Thoracic aorta (tissue), 2 donors: Measurements from ENCODE around the gene PGA4. TPM values are rescaled to one million over a fixed set of nuclear protein-coding genes. Genes with fewer than 3 reads are reported as not detected.
A peak's percentile ranks its signal among the peaks of the same experiment; 100 is the strongest.
"Not testable (repeated sequence)": the region's sequence is repeated elsewhere in the genome, so short reads cannot be mapped to it uniquely, and the experiment has no call there.

Source experiments
- ATAC-seq: fragments of 150-250 bp; one replicate; pipeline ENCODE4 v1.8.0; 2017; ENCODE audit warnings: low read depth; ENCODE audit not compliant: insufficient number of reproducible peaks, low FRiP score
- DNase-seq: peaks from one replicate; pipeline ENCODE4 v3.0.0-alpha.2; 2020; ENCODE audit warnings: low spot score
- H3K27ac ChIP-seq, 2 donors: fragments of 200-600 bp; sonication (generic); 1 replicate in 1 of 2; 2 replicates in 1 of 2; pipeline ENCODE4 v1.5.1; 2016; ENCODE audit warnings: mild to moderate bottlenecking in 2 of 2, moderate library complexity in 2 of 2
- H3K27me3 ChIP-seq: fragments of 200-600 bp; sonication (generic); replicated peaks from 2 replicates; pipeline ENCODE4 v1.6.0; 2016; ENCODE audit warnings: mild to moderate bottlenecking; ENCODE audit not compliant: insufficient read depth
- H3K36me3 ChIP-seq: fragments of 200-600 bp; sonication (generic); one replicate; pipeline ENCODE4 v1.5.1; 2016
- H3K4me1 ChIP-seq, 2 donors: fragments of 200-600 bp; sonication (generic); 1 replicate in 1 of 2; 2 replicates in 1 of 2; pipeline versions ENCODE4 v1.5.1 to v1.6.0; 2016; ENCODE audit warnings: low read depth in 2 of 2, mild to moderate bottlenecking in 1 of 2; ENCODE audit not compliant: control insufficient read depth in 1 of 2
- H3K4me3 ChIP-seq: fragments of 200-600 bp; sonication (generic); 2 replicates; pipeline ENCODE4 v1.5.1; 2016; ENCODE audit warnings: mild to moderate bottlenecking
- H3K9me3 ChIP-seq: fragments of 200-600 bp; sonication (generic); 2 replicates; pipeline ENCODE4 v1.5.1; 2016
- CTCF ChIP-seq: fragments of 200-600 bp; sonication (generic); IDR thresholded peaks from one replicate; pipeline ENCODE4 v1.5.1; 2019; ENCODE audit warnings: antibody characterized with exemption
- total RNA-seq, 2 donors: library from RNA; depleted of rRNA; stranded (reverse); fragments of >200 nt; gene quantifications; one replicate each; pipeline versions ENCODE4 v1.1.0 to v1.2.3, GENCODE V29; 2016

PGA4 gene
- total RNA-seq, 2 donors from 2014 or later: 4.7 TPM; not detected in 1

DNA sequence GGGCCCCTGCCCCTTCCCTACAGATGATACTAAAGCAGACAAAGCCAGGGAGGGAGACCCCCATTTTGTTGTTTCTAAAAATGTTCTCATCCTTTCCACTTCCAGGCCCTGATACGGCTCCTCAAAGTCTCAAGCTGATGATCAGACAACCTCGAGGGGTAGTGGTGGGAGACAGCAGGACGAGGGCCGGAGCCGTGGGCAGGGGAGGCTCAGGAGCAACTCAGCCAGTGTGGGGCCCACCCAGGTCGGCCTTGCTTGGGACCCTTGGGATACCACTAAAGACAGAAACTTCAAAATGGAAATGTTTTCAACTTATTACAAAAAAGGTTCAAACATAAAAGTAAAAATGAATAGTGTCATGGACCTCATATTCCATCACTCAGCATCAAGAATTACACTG, 45.7 kb upstream of the PGA4 start:
- H3K36me3 ChIP-seq: no peaks in the 10 kb centered on the region
- no peak overlapping the region for H3K27ac ChIP-seq
- DNase-seq (no peak), ATAC-seq (no peak)
- no peaks in the 10 kb centered on the region for H3K9me3 ChIP-seq
- no peaks in the 10 kb centered on the region for H3K4me1 ChIP-seq
- no peak for TF ChIP-seq CTCF
- no peaks in the 10 kb centered on the region for H3K27me3 ChIP-seq
- no peak overlapping the region for H3K4me3 ChIP-seq

DNA sequence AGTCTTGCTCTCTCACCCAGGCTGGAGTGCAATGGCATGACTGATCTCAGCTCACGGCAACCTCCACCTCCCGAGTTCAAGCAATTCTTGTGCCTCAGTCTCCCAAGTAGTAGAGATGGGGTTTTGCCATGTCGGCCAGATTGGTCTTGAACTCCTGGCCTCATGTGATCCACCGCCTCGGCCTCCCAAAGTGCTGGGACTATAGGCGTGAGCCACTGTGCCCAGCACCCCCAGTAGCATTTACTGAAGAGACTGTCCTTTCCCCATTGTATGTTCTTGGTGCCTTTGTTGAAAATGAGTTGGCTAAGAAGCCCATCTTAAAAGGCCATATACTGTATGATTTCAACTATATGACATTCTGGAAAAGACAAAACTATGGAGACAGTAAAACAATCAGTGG, 41.9 kb upstream of the PGA4 start:
- not testable (repeated sequence) for H3K36me3 ChIP-seq, H3K9me3 ChIP-seq, ATAC-seq, H3K27me3 ChIP-seq, DNase-seq, H3K4me3 ChIP-seq, H3K4me1 ChIP-seq, H3K27ac ChIP-seq

- Histone ChIP-seq H3K36me3 (no peaks in the 10 kb centered on the region), H3K4me3 (no peak overlapping the region), H3K27me3 (no peaks in the 10 kb centered on the region), H3K9me3 (no peaks in the 10 kb centered on the region), H3K4me1 (no peaks in the 10 kb centered on the region), H3K27ac (no peak overlapping the region)
- ATAC-seq: no peak
- no peak for DNase-seq
- no peak for TF ChIP-seq CTCF
These were observed 40.7 kb upstream of the PGA4 start for GRCh38 chr11:61181489-61181888.

DNA sequence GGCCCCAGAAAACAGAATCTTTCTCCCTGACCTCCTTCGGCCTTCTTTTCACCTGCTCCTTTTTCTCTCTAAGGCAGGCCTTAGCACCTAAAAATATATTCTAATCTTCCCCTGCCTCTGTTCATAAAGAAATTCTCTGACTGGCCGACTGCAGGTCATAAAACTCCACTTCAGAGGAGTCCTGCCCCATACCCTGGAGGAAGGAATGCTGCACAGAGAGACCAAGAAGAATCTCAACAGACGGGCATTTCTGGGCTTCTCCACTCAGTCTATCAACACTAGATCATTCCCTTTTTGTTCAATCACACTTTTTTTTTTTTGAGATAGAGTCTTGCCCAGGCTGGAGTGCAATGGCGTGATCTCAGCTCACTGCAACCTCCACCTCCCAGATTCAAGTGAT, 38.5 kb upstream of the PGA4 start:
- Histone ChIP-seq H3K36me3 (no peaks in the 10 kb centered on the region), H3K4me1 (no peaks in the 10 kb centered on the region), H3K27ac (no peak overlapping the region), H3K27me3 (no peaks in the 10 kb centered on the region), H3K9me3 (no peaks in the 10 kb centered on the region), H3K4me3 (no peak overlapping the region)
- TF ChIP-seq CTCF: no peak
- ATAC-seq (no peak), DNase-seq (no peak)

GRCh38 chr11:61186504-61186903, 35.6 kb upstream of the PGA4 start:
- ATAC-seq: no peak
- Histone ChIP-seq H3K4me3 (no peak overlapping the region), H3K36me3 (no peaks in the 10 kb centered on the region), H3K27ac (no peak overlapping the region), H3K9me3 (no peaks in the 10 kb centered on the region), H3K27me3 (no peaks in the 10 kb centered on the region), H3K4me1 (no peaks in the 10 kb centered on the region)
- no peak for DNase-seq
- no peak for TF ChIP-seq CTCF

- H3K27me3 ChIP-seq: no peaks in the 10 kb centered on the region
- DNase-seq: peak; percentile 58
- H3K9me3 ChIP-seq: no peaks in the 10 kb centered on the region
- H3K4me1 ChIP-seq: no peaks in the 10 kb centered on the region
- TF ChIP-seq CTCF: peak; percentile 96
- H3K27ac ChIP-seq: no peak overlapping the region
- peak; percentile 82 for ATAC-seq
- no peaks in the 10 kb centered on the region for H3K36me3 ChIP-seq
- no peak overlapping the region for H3K4me3 ChIP-seq
These were observed 34.5 kb upstream of the PGA4 start for GRCh38 chr11:61187505-61188130.
